ENCODE measurements around the gene FOXD2.

Gene FOXD2

DNA sequence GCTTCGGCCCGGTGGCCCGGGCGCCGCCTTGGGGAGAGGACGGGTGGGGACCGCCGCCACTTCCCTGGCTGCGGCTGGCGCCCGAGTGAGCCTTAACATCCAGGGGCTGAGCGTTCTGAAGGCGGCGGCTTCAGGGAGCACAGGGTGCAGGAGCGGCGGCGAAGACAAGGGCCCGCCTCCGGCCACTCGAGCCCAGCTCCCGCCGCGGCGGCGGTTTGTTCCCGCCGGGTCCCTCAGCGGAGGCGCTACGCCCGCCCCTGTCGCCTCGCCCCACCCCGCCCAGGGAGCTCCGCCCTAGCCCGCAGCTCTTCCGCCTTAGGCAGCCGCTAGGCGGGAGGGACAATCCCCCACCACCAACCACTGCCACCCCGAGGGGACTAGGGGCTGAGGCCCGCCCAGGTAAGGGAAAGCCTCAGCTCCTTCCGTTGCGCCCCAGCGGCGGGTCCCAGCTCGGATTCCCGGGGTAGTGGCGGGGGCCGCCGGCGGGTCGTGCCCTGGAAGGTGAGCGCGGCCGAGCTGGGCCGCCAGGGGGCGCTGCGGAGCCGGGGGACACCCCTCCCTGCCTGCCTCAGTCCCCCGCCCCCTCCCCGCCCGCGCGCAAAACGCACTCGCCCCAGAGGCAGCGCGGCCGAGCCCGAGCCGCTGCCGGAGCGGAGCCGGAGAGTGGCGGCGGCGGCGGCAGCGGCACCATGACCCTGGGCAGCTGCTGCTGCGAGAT lies at the start of gene FOXD2:
Gene FOXD2, plus strand, starts transcription at position 598 of the 718 bp plus-strand sequence. Its CDS starts 92 bp downstream, at position 690.
- TF ChIP-seq, protein P1, sequence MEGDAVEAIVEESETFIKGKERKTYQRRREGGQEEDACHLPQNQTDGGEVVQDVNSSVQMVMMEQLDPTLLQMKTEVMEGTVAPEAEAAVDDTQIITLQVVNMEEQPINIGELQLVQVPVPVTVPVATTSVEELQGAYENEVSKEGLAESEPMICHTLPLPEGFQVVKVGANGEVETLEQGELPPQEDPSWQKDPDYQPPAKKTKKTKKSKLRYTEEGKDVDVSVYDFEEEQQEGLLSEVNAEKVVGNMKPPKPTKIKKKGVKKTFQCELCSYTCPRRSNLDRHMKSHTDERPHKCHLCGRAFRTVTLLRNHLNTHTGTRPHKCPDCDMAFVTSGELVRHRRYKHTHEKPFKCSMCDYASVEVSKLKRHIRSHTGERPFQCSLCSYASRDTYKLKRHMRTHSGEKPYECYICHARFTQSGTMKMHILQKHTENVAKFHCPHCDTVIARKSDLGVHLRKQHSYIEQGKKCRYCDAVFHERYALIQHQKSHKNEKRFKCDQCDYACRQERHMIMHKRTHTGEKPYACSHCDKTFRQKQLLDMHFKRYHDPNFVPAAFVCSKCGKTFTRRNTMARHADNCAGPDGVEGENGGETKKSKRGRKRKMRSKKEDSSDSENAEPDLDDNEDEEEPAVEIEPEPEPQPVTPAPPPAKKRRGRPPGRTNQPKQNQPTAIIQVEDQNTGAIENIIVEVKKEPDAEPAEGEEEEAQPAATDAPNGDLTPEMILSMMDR (conservative IDR thresholded peaks at IDR 0.05; ENCODE audit: low read length) = peak; percentile 53
- DNase-seq (ENCODE audit: low read depth) = peak; percentile 75
- H3K4me3 ChIP-seq (ENCODE audit: low read length) = peak within 1 kb of the TSS; percentile 83

DNA sequence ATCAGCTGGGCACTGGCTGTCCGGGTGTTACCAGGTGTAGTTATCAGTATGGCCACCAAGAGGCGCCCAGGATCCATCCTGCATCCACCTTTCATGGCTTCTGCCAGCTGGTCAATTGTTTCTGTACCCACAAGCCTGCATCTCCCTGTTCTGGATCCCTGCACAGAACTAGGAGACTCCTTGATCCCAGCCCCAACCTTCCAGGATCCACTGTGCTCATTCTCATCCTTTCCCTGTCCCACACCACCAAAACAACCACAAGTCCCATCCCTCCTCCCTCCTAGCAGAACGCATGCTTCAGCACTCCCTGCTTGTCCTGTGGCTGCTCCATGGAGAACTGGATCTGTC lies 49.0 kb upstream of the FOXD2 start:
- TF ChIP-seq, protein P1 (conservative IDR thresholded peaks at IDR 0.05; ENCODE audit: low read length) = peak; percentile 85

DNA sequence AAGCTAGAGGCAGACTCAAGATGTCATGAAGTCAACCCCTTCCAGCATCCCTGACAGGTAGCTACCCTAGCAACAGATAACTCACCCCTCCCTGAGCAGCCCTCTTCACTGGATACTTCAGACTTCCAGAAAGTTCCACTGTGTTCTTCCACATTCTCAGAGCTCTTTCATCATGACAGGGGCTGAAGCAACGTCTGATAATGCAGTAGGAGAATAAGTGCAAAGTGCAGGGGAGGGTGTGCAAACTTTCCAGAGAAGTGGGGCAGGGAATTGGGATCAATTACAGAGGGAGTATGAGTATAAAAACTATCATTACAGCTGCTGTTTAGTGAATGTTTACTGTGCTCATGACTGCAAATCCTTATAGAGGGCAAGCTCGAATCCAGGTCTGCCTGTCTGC lies 48.1 kb upstream of the FOXD2 start:
- TF ChIP-seq, protein P1 (conservative IDR thresholded peaks at IDR 0.05; ENCODE audit: low read length) = no peak
- DNase-seq (ENCODE audit: low read depth) = no peak
- no peak overlapping the region for H3K4me3 ChIP-seq (ENCODE audit: low read length)

More for the DNA sequence above, 49.0 kb upstream of the FOXD2 start:
- peak; percentile 60 for DNase-seq (ENCODE audit: low read depth)
- no peak overlapping the region for H3K4me3 ChIP-seq (ENCODE audit: low read length)

DNA sequence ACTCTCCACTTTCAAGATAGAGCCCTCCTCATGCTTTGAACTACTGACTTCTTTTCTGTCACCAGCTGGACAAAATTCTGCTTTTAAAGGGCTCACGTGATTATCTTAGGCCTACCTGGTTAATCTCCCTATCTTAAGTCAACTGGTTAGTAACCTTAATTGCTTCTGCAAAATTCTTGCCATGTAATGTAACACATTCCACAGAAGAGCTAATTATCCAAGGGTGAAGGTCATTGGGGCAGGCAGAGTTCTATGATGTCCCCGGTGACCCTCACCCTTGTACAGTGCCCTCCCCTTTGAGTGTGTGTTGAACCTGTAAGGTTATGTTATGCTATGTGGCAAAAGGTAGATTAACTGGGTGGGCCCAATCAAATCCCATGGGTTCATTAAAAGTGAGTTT lies 47.0 kb upstream of the FOXD2 start:
- TF ChIP-seq, protein P1 (conservative IDR thresholded peaks at IDR 0.05; ENCODE audit: low read length) = no peak
- no peak overlapping the region for H3K4me3 ChIP-seq (ENCODE audit: low read length)
- DNase-seq (ENCODE audit: low read depth) = no peak

DNA sequence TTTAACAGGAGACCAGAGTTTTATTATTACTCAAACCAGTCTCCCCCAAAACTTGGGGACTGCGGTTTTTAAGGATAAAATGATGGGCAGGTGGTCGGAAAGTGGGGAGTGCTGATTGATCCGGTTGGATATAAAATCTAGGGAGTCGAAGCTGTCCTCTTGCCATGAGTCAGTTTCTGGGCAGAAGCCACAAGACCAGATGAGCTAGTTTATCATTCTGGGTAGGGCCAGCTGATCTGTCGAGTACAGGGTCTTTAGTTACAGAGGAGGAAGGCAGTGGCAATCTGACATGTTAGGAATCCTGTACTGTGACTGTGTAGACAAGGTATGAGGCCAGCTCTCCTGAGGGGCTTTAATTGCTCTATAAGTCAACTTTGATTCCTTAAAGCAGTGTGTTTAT lies 44.7 kb upstream of the FOXD2 start:
- H3K4me3 ChIP-seq (ENCODE audit: low read length) = no peak overlapping the region
- DNase-seq (ENCODE audit: low read depth) = no peak
- TF ChIP-seq, protein P1 (conservative IDR thresholded peaks at IDR 0.05; ENCODE audit: low read length) = no peak

DNA sequence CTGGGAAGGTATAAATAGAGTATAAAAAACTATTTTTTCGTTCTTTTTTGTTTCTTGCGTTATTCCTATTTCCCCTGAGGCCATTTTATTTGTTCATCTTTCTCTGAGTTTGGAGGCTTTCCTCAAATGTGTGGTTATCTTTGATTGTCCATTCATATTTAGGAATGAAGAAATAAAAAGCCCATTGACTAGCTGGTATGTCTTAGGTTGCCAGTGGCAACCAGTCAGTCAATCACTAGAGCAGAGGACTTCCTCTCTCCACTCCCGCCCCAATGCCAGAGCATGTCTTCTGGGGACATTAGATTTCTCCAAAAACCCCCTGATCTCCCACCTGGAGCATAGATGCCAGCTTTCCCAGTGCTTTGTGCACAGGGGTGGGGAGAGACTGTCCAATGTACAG lies 42.4 kb upstream of the FOXD2 start:
- DNase-seq (ENCODE audit: low read depth) = no peak
- TF ChIP-seq, protein P1 (conservative IDR thresholded peaks at IDR 0.05; ENCODE audit: low read length) = no peak
- H3K4me3 ChIP-seq (ENCODE audit: low read length) = no peak overlapping the region

DNA sequence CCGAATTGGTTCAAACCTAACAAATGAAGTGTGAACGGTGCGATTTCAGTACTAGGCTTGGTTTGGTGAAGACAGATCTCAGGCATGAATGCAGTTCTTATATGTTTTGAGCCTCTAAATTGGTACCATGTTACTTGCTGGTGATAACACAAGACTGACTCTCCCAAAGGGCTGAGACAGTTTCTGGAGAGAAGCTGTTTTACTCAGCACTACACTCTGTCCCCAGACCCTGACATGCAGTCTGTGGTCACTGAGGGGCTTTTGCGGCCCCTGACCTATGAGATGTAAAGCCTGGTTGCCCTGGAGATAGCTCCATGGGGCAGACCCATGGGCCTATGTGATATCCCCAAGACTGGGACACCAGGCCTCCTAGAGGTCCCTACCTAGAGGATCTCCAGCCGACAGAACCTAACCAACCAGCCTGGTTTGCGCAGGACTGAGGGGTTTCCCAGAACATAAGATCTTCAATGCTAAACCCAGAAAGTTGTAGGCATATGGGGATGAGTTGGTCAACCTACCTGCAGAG lies 41.1 kb upstream of the FOXD2 start:
- TF ChIP-seq, protein P1 (conservative IDR thresholded peaks at IDR 0.05; ENCODE audit: low read length) = no peak
- DNase-seq (ENCODE audit: low read depth) = no peak
- H3K4me3 ChIP-seq (ENCODE audit: low read length) = no peak overlapping the region

All from AG10803 (cell line).